SK-N-MC (cell line): Measurements from ENCODE around the gene ZFHX2.

Experiments
- DNase-seq: peaks from one replicate; pipeline ENCODE4 v3.0.0-alpha.2; 2011; ENCODE audit warnings: low read depth, low spot score
- H3K27ac ChIP-seq: fragments of 200-600 bp; sonication (generic); 2 replicates; pipeline ENCODE4 v1.5.1; 2016; ENCODE audit warnings: mixed run types
- H3K36me3 ChIP-seq: fragments of 200-600 bp; sonication (generic); 2 replicates; pipeline ENCODE4 v1.6.1; 2017; ENCODE audit warnings: antibody characterized with exemption, low read length, mixed read lengths; ENCODE audit not compliant: insufficient read depth
- H3K4me3 ChIP-seq: fragments of 200-600 bp; sonication (generic); 2 replicates; pipeline ENCODE4 v1.5.1; 2016
- H3K9ac ChIP-seq: fragments of 200-600 bp; sonication (generic); 2 replicates; pipeline ENCODE4 v1.8.0; 2017; ENCODE audit warnings: mixed run types, mixed read lengths; ENCODE audit not compliant: insufficient read length
- H3K9me3 ChIP-seq: fragments of 200-600 bp; sonication (generic); 2 replicates; pipeline ENCODE4 v1.6.1; 2017; ENCODE audit warnings: low read depth, mild to moderate bottlenecking, antibody characterized with exemption, low read length, moderate library complexity, mixed read lengths
- EZH2 ChIP-seq: fragments of 200-600 bp; sonication (generic); IDR thresholded peaks from one replicate; pipeline ENCODE4 v1.6.1; 2017; ENCODE audit warnings: antibody characterized with exemption
- FOXP2 ChIP-seq: optimal IDR thresholded peaks from 2 replicates; pipeline ENCODE3; 2011; ENCODE audit warnings: mild to moderate bottlenecking, moderate library complexity; ENCODE audit not compliant: insufficient read depth; ENCODE audit errors: extremely low read length, control extremely low read depth
- POLR2AphosphoS5 ChIP-seq: IDR thresholded peaks from 2 replicates; pipeline ENCODE4 v1.6.1; 2012; ENCODE audit warnings: mild to moderate bottlenecking, low read depth, low read length, borderline replicate concordance

ZFHX2 gene

DNA sequence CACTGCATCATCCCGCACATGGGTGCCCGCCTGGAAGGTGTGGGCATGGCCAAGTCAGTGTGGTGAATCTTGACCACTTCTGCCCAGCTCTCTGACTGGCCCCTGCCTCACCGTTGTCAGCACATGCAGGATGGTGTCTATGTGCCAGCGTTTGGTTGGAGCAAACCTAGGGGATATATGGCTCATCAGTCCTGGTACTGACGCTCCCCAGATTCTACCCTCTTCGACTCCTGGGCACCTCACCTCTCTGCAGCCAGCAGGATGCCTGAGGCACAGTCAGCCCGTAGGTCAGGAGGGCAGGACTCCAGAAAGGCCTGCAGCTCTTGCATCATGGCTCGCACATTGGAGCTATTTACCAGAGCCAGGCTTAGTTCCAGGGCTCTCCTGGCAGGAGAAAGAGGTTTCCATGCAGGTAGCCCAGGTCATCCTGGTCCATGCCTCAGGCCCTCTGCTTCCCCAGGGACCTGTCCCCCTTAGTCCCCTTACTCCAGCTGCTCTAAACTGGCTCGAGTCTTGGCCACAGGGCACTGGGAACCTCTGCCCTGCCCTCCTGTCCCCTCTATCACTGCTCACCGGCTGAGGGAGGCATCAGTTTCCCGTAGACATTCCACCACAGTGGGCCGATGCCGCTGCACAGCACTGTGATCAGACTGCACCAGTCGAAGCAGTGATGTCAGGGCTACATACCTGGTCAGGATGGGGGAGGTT lies 12.1 kb upstream of the ZFHX2 start:
- TF ChIP-seq POLR2AphosphoS5: no peak
- DNase-seq: no peak
- Histone ChIP-seq H3K9me3 (no peaks in the 10 kb centered on the region), H3K36me3 (peaks cover 12% of the 10 kb centered on the region), H3K27ac (no peak overlapping the region), H3K4me3 (no peak overlapping the region), H3K9ac (no peak overlapping the region)

DNA sequence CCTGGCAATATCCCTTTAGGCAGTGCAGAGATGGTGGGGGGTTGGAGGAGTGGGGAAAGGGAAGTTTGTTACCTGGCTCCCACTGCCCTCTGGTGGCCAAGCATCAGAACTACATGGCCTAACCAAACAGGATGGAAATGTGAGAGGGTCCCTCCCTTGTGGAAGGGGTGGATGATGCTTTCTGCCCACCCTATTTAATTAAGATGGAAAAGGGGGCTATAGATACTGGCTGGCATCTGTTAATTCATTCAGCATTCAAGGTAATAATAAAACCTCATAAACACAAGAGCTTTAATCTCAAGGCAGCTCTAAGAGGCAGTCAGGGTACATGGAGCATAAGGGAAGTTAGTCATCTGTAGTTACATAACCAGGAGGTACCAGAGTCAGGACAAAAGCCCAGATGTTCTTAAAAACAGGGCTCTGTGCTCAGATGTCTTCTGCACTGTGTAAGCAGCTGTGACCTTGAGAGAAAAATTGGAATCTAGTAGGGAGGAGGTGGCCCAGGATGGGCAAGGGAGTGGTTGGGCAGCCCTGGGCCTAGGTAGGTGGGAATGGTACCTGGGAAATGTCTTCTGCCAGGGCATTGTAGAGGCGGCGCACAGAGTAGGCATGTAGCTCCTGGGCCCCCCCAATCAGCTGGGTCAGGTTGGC lies 11.4 kb upstream of the ZFHX2 start:
- Histone ChIP-seq H3K36me3 (peaks cover 12% of the 10 kb centered on the region), H3K9me3 (no peaks in the 10 kb centered on the region), H3K27ac (no peak overlapping the region), H3K4me3 (no peak overlapping the region), H3K9ac (no peak overlapping the region)
- TF ChIP-seq FOXP2: no peak
- TF ChIP-seq POLR2AphosphoS5: no peak
- no peak for TF ChIP-seq EZH2
- no peak for DNase-seq

GRCh38 chr14:23561873-23562821 lies 10.6 kb upstream of the ZFHX2 start:
- H3K9ac ChIP-seq: no peak overlapping the region
- no peak overlapping the region for H3K27ac ChIP-seq
- no peaks in the 10 kb centered on the region for H3K9me3 ChIP-seq
- no peak for DNase-seq
- TF ChIP-seq POLR2AphosphoS5: no peak; the same call in 1 of the 2 replicates
- no peak for TF ChIP-seq EZH2
- peaks cover 12% of the 10 kb centered on the region for H3K36me3 ChIP-seq
- no peak overlapping the region for H3K4me3 ChIP-seq

- TF ChIP-seq EZH2 (no peak), POLR2AphosphoS5 (no peak), FOXP2 (no peak)
- DNase-seq: no peak
- H3K9ac ChIP-seq: no peak overlapping the region
- H3K36me3 ChIP-seq: peaks cover 12% of the 10 kb centered on the region
- no peaks in the 10 kb centered on the region for H3K9me3 ChIP-seq
- no peak overlapping the region for H3K27ac ChIP-seq
- H3K4me3 ChIP-seq: no peak overlapping the region
Measured at GRCh38 chr14:23561259-23561658, 9.7 kb upstream of the ZFHX2 start.

GRCh38 chr14:23559926-23560520 lies 8.5 kb upstream of the ZFHX2 start:
- H3K4me3 ChIP-seq: no peak overlapping the region
- H3K36me3 ChIP-seq: peaks cover 12% of the 10 kb centered on the region
- DNase-seq: no peak
- no peaks in the 10 kb centered on the region for H3K9me3 ChIP-seq
- no peak overlapping the region for H3K9ac ChIP-seq
- H3K27ac ChIP-seq: no peak overlapping the region; the same call in 1 of the 2 replicates
- TF ChIP-seq FOXP2: no peak
- no peak for TF ChIP-seq EZH2
- TF ChIP-seq POLR2AphosphoS5: no peak

DNA sequence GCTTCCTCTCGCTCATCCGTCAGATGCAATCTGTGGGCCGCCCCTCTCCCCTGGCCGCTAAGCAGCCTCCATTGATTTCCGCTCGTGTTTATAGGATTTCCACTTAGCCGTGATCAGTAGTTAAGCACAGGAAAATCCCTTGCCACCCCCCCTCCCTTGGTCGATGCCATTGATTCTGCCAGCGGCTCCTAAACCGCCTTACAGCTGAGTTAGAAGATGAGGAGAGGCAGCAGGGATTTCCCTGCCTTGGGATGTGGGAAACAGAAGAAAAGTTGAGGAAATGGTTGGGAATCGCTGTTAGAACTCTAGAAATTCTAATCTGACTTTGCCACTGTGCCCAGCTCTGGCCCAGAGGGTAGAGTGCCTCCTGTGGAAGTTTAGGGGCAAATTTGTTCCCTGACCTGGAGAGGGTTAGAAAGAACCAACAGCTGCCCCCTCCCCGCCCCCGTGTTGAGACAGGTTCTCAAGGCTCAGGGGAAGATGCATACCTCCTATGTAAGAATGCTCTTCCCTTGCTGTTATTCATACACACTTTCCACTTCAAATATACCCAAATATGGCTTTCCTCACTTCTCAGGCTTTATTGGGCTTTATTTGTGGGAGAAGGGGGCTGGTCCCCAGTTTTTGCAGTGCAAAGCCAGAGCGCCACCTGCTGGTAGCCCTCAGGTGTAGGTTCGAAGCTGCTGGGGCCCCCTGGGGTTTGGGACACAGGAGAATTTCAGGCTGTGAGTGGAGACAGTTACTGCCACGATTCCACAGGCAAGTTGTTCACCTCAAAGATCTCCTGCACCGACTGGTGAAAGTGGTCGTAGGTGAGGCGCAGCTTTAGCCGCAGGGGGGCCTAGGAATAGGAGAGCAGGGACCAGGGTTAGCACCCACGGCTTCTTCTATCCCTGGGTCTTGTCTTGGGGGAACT lies 7.7 kb upstream of the ZFHX2 start:
- DNase-seq: no peak
- 0 out of 2 replicates have a peak, but pooled peaks have one; percentile 14 for TF ChIP-seq POLR2AphosphoS5
- no peak for TF ChIP-seq EZH2
- H3K36me3 ChIP-seq: peaks cover 12% of the 10 kb centered on the region
- no peak overlapping the region for H3K4me3 ChIP-seq
- no peak overlapping the region for H3K9ac ChIP-seq
- no peak overlapping the region; the same call in 1 of the 2 replicates for H3K27ac ChIP-seq
- no peaks in the 10 kb centered on the region for H3K9me3 ChIP-seq

DNA sequence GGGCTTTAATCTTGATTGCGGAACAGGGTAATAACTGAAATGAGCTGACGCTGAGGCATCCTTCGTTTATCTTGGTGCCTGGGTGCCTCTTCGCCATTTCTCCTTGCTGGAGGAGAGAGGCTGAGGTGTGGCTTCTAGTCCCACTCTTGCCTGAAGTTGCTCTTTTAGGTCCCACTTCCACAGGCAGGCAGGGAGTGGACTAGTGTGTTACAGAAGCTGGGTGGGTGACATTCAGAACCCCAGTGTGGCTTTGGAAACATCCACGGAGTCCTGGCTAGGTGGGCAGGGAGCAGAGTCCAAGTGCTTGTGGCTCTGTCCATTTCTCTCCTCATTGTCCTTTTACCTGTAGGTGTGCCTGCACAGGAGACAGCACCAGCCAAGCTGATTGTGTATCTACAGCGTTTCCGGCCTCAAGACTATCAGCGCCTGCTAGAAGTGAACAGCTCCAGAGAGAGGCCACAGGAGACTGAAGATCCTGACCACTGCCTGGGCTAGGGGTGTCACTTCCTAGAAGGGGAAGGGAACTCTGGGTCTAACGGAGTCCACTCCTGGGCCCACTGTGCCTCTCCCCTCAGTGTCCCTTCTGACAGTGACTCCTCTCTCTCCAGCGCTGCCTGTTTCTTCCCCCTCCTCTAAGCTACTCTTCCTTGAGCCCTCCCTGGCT lies 6.9 kb upstream of the ZFHX2 start:
- Histone ChIP-seq H3K9ac (no peak overlapping the region), H3K27ac (no peak overlapping the region; the same call in 1 of the 2 replicates)

More for the DNA sequence above, 6.9 kb upstream of the ZFHX2 start:
- H3K4me3 ChIP-seq: no peak overlapping the region
- no peak for DNase-seq
- no peaks in the 10 kb centered on the region for H3K9me3 ChIP-seq
- no peak for TF ChIP-seq FOXP2
- TF ChIP-seq POLR2AphosphoS5: no peak
- no peak for TF ChIP-seq EZH2
- peaks cover 12% of the 10 kb centered on the region for H3K36me3 ChIP-seq
